Immature natural killer cell (primary cell): Measurements from ENCODE around the gene SERPINB6. TPM values are rescaled to one million over a fixed set of nuclear protein-coding genes. Genes with fewer than 3 reads are reported as not detected.

ENCODE experiments used
- polyA plus RNA-seq, 3 donors: library from polyadenylated mRNA; unstranded; fragments of 300-500 nt; fragmentation: Illumina TruSeq; gene quantifications; one replicate each; pipeline ENCODE4 v1.2.3, GENCODE V29; 2021

The SERPINB6 gene
- polyA plus RNA-seq, 3 donors from 2014 or later = 196 to 243 (median 199) TPM

Other genes starting within 250 kb of the SERPINB6 start
- under 1 TPM in 2 of 3 donors, not detected in 1; 0.09 to 0.17 TPM for gene MYLK4, start 220.6 kb downstream of the SERPINB6 start, polyA plus RNA-seq
- gene WRNIP1, start 206.2 kb downstream of the SERPINB6 start, polyA plus RNA-seq = 10 to 100 TPM; 25.5 to 43.3 (median 26.4) TPM
- gene SERPINB1, start 129.7 kb downstream of the SERPINB6 start, polyA plus RNA-seq = 100 to 1,000 TPM; 108 to 164 (median 162) TPM
- 10 to 100 TPM; 20.7 to 50.4 (median 21.7) TPM for gene SERPINB9, start 68.3 kb downstream of the SERPINB6 start, polyA plus RNA-seq
- 10 to 100 TPM; 55.5 to 74.7 (median 67.9) TPM for gene NQO2, start 28.3 kb upstream of the SERPINB6 start, polyA plus RNA-seq
- gene RIPK1, start 96.9 kb upstream of the SERPINB6 start, polyA plus RNA-seq = 10 to 100 TPM; 13.8 to 32.6 (median 23.5) TPM
- 1 to 10 TPM; 7.5 to 9.7 (median 9.1) TPM for gene BPHL, start 147.1 kb upstream of the SERPINB6 start, polyA plus RNA-seq
- gene TUBB2A, start 186.0 kb upstream of the SERPINB6 start, polyA plus RNA-seq = 1 to 10 TPM; 1.4 to 3.8 (median 2.9) TPM